GM12864 (cell line): Measurements from ENCODE around the gene RLN2.
"Not testable (repeated sequence)": the region's sequence is repeated elsewhere in the genome, so short reads cannot be mapped to it uniquely, and the experiment has no call there.

ENCODE experiments used
- DNase-seq: peaks from one replicate; pipeline ENCODE4 v3.0.0-alpha.2; 2011; ENCODE audit warnings: low read depth
- H3K4me3 ChIP-seq: 2 replicates; pipeline ENCODE4 v1.5.1; 2011; ENCODE audit warnings: mild to moderate bottlenecking, low read depth, low read length, control low read depth
- CTCF ChIP-seq: IDR thresholded peaks from 2 replicates; pipeline ENCODE4 v1.5.1; 2011; ENCODE audit warnings: low read depth, mild to moderate bottlenecking, moderate library complexity, low read length, control low read depth, inconsistent platforms; ENCODE audit errors: missing control alignments

The RLN2 gene

GRCh38 chr9:5303840-5304795 is at the start of gene RLN2:
Gene RLN2, minus strand, starts transcription at chr9:5304716. Its CDS starts 136 bp downstream, at chr9:5304580.
- not testable (repeated sequence) for H3K4me3 ChIP-seq, DNase-seq

- no peak overlapping the region for H3K4me3 ChIP-seq
- TF ChIP-seq CTCF: no peak
- DNase-seq: no peak
These were observed 49.7 kb upstream of the RLN2 start for GRCh38 chr9:5354184-5354583.

- DNase-seq: no peak
- no peak overlapping the region for H3K4me3 ChIP-seq
- TF ChIP-seq CTCF: no peak
These were observed 48.2 kb upstream of the RLN2 start for GRCh38 chr9:5352637-5353248.

- not testable (repeated sequence) for H3K4me3 ChIP-seq, DNase-seq
These were observed 34.8 kb upstream of the RLN2 start, which contains the start of gene RLN1 for GRCh38 chr9:5338992-5339981. Gene RLN1, minus strand, starts transcription at chr9:5339876. Its CDS starts 130 bp downstream, at chr9:5339746.

- no peak for TF ChIP-seq CTCF
- no peak for DNase-seq
- H3K4me3 ChIP-seq: no peak overlapping the region
These were observed 32.2 kb upstream of the RLN2 start for GRCh38 chr9:5336688-5337087.

- not testable (repeated sequence) for H3K4me3 ChIP-seq, DNase-seq
These were observed 26.8 kb upstream of the RLN2 start for GRCh38 chr9:5331276-5331675.

GRCh38 chr9:5326893-5327548 is 22.5 kb upstream of the RLN2 start:
- no peak for DNase-seq
- H3K4me3 ChIP-seq: no peak overlapping the region
- TF ChIP-seq CTCF: no peak
